Measurements from ENCODE around the gene CPEB4. TPM values are rescaled to one million over a fixed set of nuclear protein-coding genes. Genes with fewer than 3 reads are reported as not detected.

Gene CPEB4
- total and polyA plus RNA-seq, 2 experiments from 2014 or later: 5.9 to 10.2 TPM

- no peaks in the 10 kb centered on the region; the same call in 1 of the 2 replicates for H3K36me3 ChIP-seq (ENCODE audit: insufficient read depth)
- ATAC-seq (no peak), DNase-seq (ENCODE audit: low spot score) (no peak)
- no peak overlapping the region for H3K27ac ChIP-seq (ENCODE audit: low read depth)
- H3K4me3 ChIP-seq: no peak overlapping the region
- H3K4me1 Mint-ChIP-seq: peaks cover under 1% of the 10 kb centered on the region; the same call in 1 of the 3 replicates
- H3K9me3 Mint-ChIP-seq: no peaks in the 10 kb centered on the region; the same call in 2 of the 3 replicates
- H3K4me2 ChIP-seq: no peak overlapping the region
- no peaks in the 10 kb centered on the region for H3F3A ChIP-seq (replicated peaks; ENCODE audit: low read depth)
- 0 out of 2 replicates have a peak, but pooled peaks cover 3% of the 10 kb centered on the region for H3K9me2 ChIP-seq (ENCODE audit: insufficient read depth)
- H3K36me3 Mint-ChIP-seq (ENCODE audit: low read depth): no peaks in the 10 kb centered on the region
- no peaks in the 10 kb centered on the region for H3K27me3 Mint-ChIP-seq (ENCODE audit: insufficient read depth, low read depth, poor library complexity)
- H2AFZ ChIP-seq: no peak overlapping the region
- H4K20me1 ChIP-seq (replicated peaks; ENCODE audit: insufficient read depth): no peaks in the 10 kb centered on the region
- no peaks in the 10 kb centered on the region for H3K27me3 ChIP-seq (ENCODE audit: insufficient read depth)
- no peak overlapping the region for H3K27ac Mint-ChIP-seq
- H3K4me3 Mint-ChIP-seq: no peak overlapping the region
- no peak for TF ChIP-seq ZNF114 (CRISPR knock-in tag; IDR thresholded peaks at IDR 0.05)
- TF ChIP-seq ZNF462 (CRISPR knock-in tag; IDR thresholded peaks at IDR 0.05): no peak
- TF ChIP-seq REST (IDR thresholded peaks at IDR 0.05; ENCODE audit: unreplicated experiment): no peak
- no peak for TF ChIP-seq JUNB (IDR thresholded peaks at IDR 0.05; ENCODE audit: unreplicated experiment)
- no peak for TF ChIP-seq EZH2 (IDR thresholded peaks at IDR 0.05; ENCODE audit: low read depth, unreplicated experiment)
- TF ChIP-seq ZNF331 (CRISPR knock-in tag; IDR thresholded peaks at IDR 0.05; ENCODE audit: low read depth): no peak
- TF ChIP-seq EZH2phosphoT487 (IDR thresholded peaks at IDR 0.05; ENCODE audit: unreplicated experiment): no peak
- TF ChIP-seq POLR2AphosphoS5 (IDR thresholded peaks at IDR 0.05; ENCODE audit: low read depth): no peak
- TF ChIP-seq ETS1 (IDR thresholded peaks at IDR 0.05): no peak
- TF ChIP-seq CREB1 (CRISPR knock-in tag; IDR thresholded peaks at IDR 0.05; ENCODE audit: low read depth): no peak
- no peak for TF ChIP-seq CTCF (conservative IDR thresholded peaks at IDR 0.05; ENCODE audit: low read depth in 2 of 2)
- H3K4me1 ChIP-seq (ENCODE audit: insufficient read depth): peaks cover under 1% of the 10 kb centered on the region; the same call in 1 of the 2 replicates
- H3K79me2 ChIP-seq (replicated peaks; ENCODE audit: insufficient read depth): no peaks in the 10 kb centered on the region
These were observed 6.2 kb upstream of the CPEB4 start for GRCh38 chr5:173881811-173882575.
